SK-N-MC (cell line): ENCODE data around the gene CNPPD1.

ENCODE experiments used
- DNase-seq: peaks from one replicate; pipeline ENCODE4 v3.0.0-alpha.2; 2011; ENCODE audit warnings: low read depth, low spot score
- H3K27ac ChIP-seq: fragments of 200-600 bp; sonication (generic); 2 replicates; pipeline ENCODE4 v1.5.1; 2016; ENCODE audit warnings: mixed run types
- H3K36me3 ChIP-seq: fragments of 200-600 bp; sonication (generic); 2 replicates; pipeline ENCODE4 v1.6.1; 2017; ENCODE audit warnings: antibody characterized with exemption, low read length, mixed read lengths; ENCODE audit not compliant: insufficient read depth
- H3K4me3 ChIP-seq: fragments of 200-600 bp; sonication (generic); 2 replicates; pipeline ENCODE4 v1.5.1; 2016
- H3K9ac ChIP-seq: fragments of 200-600 bp; sonication (generic); 2 replicates; pipeline ENCODE4 v1.8.0; 2017; ENCODE audit warnings: mixed run types, mixed read lengths; ENCODE audit not compliant: insufficient read length
- H3K9me3 ChIP-seq: fragments of 200-600 bp; sonication (generic); 2 replicates; pipeline ENCODE4 v1.6.1; 2017; ENCODE audit warnings: low read depth, mild to moderate bottlenecking, antibody characterized with exemption, low read length, moderate library complexity, mixed read lengths
- EZH2 ChIP-seq: fragments of 200-600 bp; sonication (generic); IDR thresholded peaks from one replicate; pipeline ENCODE4 v1.6.1; 2017; ENCODE audit warnings: antibody characterized with exemption
- FOXP2 ChIP-seq: optimal IDR thresholded peaks from 2 replicates; pipeline ENCODE3; 2011; ENCODE audit warnings: mild to moderate bottlenecking, moderate library complexity; ENCODE audit not compliant: insufficient read depth; ENCODE audit errors: extremely low read length, control extremely low read depth
- POLR2AphosphoS5 ChIP-seq: IDR thresholded peaks from 2 replicates; pipeline ENCODE4 v1.6.1; 2012; ENCODE audit warnings: mild to moderate bottlenecking, low read depth, low read length, borderline replicate concordance

Gene CNPPD1

DNA sequence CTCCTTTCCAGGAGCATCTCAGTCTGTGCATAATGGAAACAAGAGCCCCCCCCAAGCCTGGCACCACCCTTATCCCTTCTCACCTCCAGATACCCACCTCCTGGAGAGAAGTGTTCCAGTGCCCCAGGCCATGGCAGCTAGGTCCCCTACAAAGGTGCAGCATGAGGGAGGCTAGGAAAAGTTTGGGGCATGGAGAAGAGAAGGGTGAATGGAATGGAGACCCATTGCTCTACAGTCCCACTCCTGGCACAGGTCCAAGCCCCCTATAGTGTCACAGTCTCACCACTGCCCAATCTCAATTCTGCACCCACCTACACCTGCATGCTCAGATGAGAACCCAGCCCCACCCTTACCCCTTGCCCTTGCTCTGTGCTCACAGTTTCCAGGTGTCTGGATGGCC, 7.8 kb downstream of the CNPPD1 start:
- H3K36me3 ChIP-seq, result no peaks in the 10 kb centered on the region; the same call in 1 of the 2 replicates
- no peak for DNase-seq
- H3K27ac ChIP-seq, result no peak overlapping the region
- no peak overlapping the region for H3K9ac ChIP-seq
- TF ChIP-seq FOXP2 (no peak), EZH2 (no peak), POLR2AphosphoS5 (no peak)
- no peak overlapping the region for H3K4me3 ChIP-seq
- no peaks in the 10 kb centered on the region for H3K9me3 ChIP-seq

- no peak overlapping the region for H3K4me3 ChIP-seq
- H3K36me3 ChIP-seq, result no peaks in the 10 kb centered on the region; the same call in 1 of the 2 replicates
- no peak for TF ChIP-seq EZH2
- TF ChIP-seq FOXP2, result no peak
- no peak for TF ChIP-seq POLR2AphosphoS5
Measured at GRCh38 chr2:219168526-219168925, 8.2 kb downstream of the CNPPD1 start.

DNA sequence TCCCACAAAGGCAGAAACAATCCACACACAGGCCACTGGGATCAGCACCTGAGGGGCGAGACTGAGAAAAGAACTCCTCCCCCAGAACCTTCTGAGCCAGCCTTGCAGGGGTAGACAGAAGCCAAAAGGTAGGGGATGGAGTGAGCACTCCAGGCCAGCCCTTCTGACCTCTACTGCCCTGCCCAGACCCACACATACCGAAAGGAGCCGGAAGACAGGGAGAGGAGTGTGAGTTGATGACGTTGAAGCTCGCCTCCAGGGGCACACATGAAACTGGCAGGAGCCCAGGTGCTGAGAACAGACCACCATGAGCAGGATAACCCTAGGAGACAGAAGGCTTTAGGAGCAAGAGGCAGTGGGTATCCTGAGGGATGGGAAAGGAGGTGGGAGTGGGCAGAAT, 8.7 kb downstream of the CNPPD1 start:
- H3K36me3 ChIP-seq, result no peaks in the 10 kb centered on the region; the same call in 1 of the 2 replicates
- H3K9ac ChIP-seq, result no peak overlapping the region
- no peak for DNase-seq
- H3K27ac ChIP-seq, result no peak overlapping the region
- H3K4me3 ChIP-seq, result no peak overlapping the region
- TF ChIP-seq FOXP2 (no peak), POLR2AphosphoS5 (no peak)
- H3K9me3 ChIP-seq, result no peaks in the 10 kb centered on the region

More at GRCh38 chr2:219168526-219168925, 8.2 kb downstream of the CNPPD1 start:
- H3K9ac ChIP-seq, result no peak overlapping the region
- no peak overlapping the region for H3K27ac ChIP-seq
- DNase-seq, result no peak
- no peaks in the 10 kb centered on the region for H3K9me3 ChIP-seq

DNA sequence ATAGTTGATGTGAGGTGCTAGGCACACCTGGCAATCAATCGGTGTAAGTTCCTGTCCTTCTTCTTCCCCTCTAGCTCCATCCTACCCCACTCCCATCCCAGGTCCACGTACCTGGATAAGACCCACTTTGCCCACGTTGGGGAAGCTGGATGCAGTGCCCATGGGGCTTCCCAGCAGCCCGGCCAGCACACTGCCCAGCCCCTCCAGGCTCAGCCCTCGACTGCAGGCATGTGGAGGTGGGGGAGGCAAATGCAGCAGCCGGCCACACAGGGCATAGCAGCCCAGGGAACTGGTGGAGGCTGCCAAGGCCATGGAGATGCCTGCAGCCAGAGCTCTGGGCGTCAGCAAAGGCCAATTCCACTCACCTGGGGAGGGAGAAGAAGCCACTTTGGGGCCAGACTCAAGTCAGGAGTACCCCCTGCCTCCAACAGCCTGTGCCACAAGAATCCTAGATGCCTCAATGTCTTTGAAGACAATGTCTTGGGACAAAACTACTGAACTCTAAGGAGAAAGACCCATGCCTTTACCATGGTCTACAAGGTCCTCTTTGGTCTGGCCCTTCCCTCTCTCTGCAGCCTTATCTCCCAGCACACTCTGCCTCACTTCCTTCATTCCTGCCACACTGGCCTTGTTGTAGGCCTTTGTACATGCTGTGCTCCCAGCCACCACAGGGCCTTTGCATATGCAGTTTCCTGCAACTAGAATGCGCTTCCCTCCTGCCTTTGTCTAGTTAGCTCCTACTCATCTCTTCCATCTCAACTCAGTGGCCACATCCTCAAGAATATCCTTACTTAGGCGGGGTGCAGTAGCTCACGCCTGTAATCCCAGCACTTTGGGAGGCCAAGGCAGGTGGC, 11.4 kb downstream of the CNPPD1 start:
- no peak for DNase-seq
- H3K36me3 ChIP-seq, result no peaks in the 10 kb centered on the region
- no peak overlapping the region for H3K4me3 ChIP-seq
- no peak overlapping the region for H3K27ac ChIP-seq
- H3K9ac ChIP-seq, result no peak overlapping the region
- H3K9me3 ChIP-seq, result no peaks in the 10 kb centered on the region
- no peak for TF ChIP-seq POLR2AphosphoS5
- no peak for TF ChIP-seq FOXP2
- TF ChIP-seq EZH2, result no peak

- Histone ChIP-seq H3K9ac (no peak overlapping the region), H3K27ac (no peak overlapping the region), H3K4me3 (no peak overlapping the region), H3K36me3 (no peaks in the 10 kb centered on the region), H3K9me3 (no peaks in the 10 kb centered on the region)
- TF ChIP-seq FOXP2, result no peak
- no peak for TF ChIP-seq EZH2
- TF ChIP-seq POLR2AphosphoS5, result no peak
- DNase-seq, result no peak
Measured at GRCh38 chr2:219163156-219163555, 13.6 kb downstream of the CNPPD1 start.

DNA sequence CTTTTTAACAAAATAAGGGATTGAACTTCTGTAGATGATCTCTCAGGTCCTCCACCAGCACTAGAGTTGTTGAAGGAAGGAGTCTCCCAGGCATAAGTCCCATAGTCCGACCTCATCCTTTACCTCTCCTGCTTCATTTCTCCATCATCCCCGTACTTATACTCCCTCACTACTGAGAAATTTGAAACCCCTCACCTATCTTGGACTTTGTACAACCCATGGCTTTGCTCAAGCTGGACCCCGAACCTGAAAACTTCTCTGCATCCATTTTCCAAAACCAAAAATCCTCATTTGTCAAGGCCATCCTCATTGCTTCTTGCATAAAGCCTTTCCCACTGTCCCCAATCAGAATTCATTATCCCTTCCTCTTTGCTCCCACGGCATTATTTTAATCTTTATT, 15.6 kb downstream of the CNPPD1 start:
- Histone ChIP-seq H3K27ac (no peak overlapping the region), H3K36me3 (no peaks in the 10 kb centered on the region), H3K4me3 (peak overlapping the region; percentile 93), H3K9me3 (no peaks in the 10 kb centered on the region), H3K9ac (no peak overlapping the region)
- no peak for DNase-seq
- TF ChIP-seq EZH2, result no peak
- no peak for TF ChIP-seq POLR2AphosphoS5
- TF ChIP-seq FOXP2, result no peak

DNA sequence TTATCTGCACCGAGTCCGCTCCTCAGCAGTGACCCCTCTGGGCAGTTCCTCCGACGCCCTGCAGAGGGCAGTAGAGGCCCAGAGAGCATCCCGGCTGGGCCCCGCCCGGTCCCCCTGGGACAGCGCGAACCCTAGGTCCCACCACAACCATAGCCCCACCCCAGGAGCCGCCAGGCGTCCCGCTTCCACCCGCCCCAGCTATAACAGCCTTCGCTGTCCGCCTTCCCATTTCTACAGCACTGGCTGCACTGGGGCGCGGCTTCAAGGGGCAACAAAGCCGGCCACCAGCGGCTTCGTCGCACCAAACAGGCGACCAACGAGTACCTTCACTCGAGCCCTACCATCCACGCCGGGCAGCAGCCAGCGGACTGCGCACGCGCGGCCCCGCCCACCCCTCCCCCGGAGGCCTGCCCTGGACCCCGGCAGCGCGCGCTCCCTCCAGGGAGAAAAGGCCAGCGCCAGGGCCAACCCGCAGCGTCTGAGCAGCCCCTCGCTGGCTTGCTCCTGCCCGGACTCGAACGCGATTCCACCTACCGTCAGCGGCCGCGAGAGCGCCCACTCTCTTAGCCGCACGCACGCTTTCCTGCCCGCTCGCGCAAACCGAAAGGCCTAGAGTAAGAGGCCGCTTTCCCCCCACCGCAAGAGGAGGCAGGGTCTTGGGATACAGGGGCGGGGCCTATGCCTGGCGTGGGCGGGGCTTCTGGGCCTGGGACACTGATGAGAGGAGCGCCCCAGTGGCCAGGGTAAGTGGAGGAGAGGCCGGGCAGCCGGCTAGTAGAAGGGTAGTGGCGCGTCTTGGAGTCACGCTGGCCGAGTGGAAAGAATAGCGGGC, 16.3 kb downstream of the CNPPD1 start, which contains the start of gene NHEJ1:
Gene NHEJ1 (minus strand): TSS at position 630 of the 832 bp plus-strand sequence. CDS start 2,453 bp downstream, outside the sequence.
- no peaks in the 10 kb centered on the region for H3K9me3 ChIP-seq
- H3K27ac ChIP-seq, result peak within 1 kb of the TSS; percentile 70; the same call in 1 of the 2 replicates
- TF ChIP-seq EZH2, result no peak
- peak; percentile 94 for TF ChIP-seq POLR2AphosphoS5
- H3K9ac ChIP-seq, result peak within 1 kb of the TSS; percentile 91
- peak; percentile 55 for DNase-seq
- no peaks in the 10 kb centered on the region for H3K36me3 ChIP-seq
- peak within 1 kb of the TSS; percentile 93 for H3K4me3 ChIP-seq

DNA sequence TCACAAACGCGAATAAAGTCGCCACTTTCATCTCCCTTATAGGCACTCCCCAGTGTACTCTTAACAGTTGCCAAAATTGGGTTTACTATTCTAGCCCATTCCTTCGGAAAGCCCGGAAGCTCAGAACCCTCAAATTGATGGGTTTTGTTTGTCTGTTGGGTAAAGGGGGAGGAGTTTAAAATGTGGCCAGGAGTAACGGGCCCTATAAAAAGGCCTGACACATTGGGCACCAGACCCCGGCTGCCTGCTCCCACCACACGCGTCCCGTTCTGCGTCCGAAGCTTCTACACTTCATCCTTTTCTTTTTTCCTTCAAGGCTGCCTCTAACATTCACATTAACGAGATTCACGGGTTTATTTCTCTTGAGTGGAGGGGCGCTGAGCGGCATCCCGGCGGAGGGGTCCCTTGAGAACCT, 16.9 kb downstream of the CNPPD1 start:
- H3K36me3 ChIP-seq, result no peaks in the 10 kb centered on the region
- no peak for DNase-seq
- peak overlapping the region; percentile 3 for H3K9ac ChIP-seq
- peak overlapping the region; percentile 93 for H3K4me3 ChIP-seq
- H3K9me3 ChIP-seq, result no peaks in the 10 kb centered on the region
- TF ChIP-seq EZH2 (no peak), FOXP2 (no peak), POLR2AphosphoS5 (no peak)
- H3K27ac ChIP-seq, result no peak overlapping the region
